Vagina (tissue), 2 donors: ENCODE results near the gene ZNF423. TPM values are rescaled to one million over a fixed set of nuclear protein-coding genes. Genes with fewer than 3 reads are reported as not detected.

Experiments used
- DNase-seq, 2 donors: peaks; one replicate each; pipeline ENCODE4 v3.0.0-alpha.2; 2017; ENCODE audit errors: extremely low spot score in 2 of 2
- H3K27ac ChIP-seq: fragments of 200-600 bp; sonication (generic); one replicate; pipeline ENCODE4 v1.5.1; 2019
- H3K27me3 ChIP-seq: fragments of 200-600 bp; sonication (generic); one replicate; pipeline ENCODE4 v1.5.1; 2019
- H3K36me3 ChIP-seq, 2 donors: fragments of 200-600 bp; sonication (generic); one replicate each; pipeline ENCODE4 v1.5.1; 2017 to 2019
- H3K4me1 ChIP-seq: fragments of 200-600 bp; sonication (generic); one replicate; pipeline ENCODE4 v1.5.1; 2019
- H3K4me3 ChIP-seq, 2 donors: fragments of 200-600 bp; sonication (generic); 1 replicate in 1 of 2; 2 replicates in 1 of 2; pipeline ENCODE4 v1.5.1; 2016 to 2019
- H3K9me3 ChIP-seq: fragments of 200-600 bp; sonication (generic); one replicate; pipeline ENCODE4 v1.5.1; 2019
- CTCF ChIP-seq, 3 experiments: fragments of 450-650 bp in 2 of 3; fragments of 200-600 bp in 1 of 3; sonication (generic) in 1 of 3; IDR thresholded peaks; one replicate each; pipeline ENCODE4 v1.5.1; 2017 to 2019; ENCODE audit warnings: antibody characterized with exemption in 3 of 3, mild to moderate bottlenecking in 2 of 3, moderate library complexity in 2 of 3
- POLR2A ChIP-seq, 2 donors: fragments of 450-650 bp; IDR thresholded peaks; one replicate each; pipeline ENCODE4 v1.6.1; 2017; ENCODE audit warnings: antibody characterized with exemption in 2 of 2, mild to moderate bottlenecking in 2 of 2, moderate library complexity in 2 of 2
- POLR2AphosphoS5 ChIP-seq, 2 donors: sonication (generic); formaldehyde crosslinking; IDR thresholded peaks; one replicate each; pipeline ENCODE4 v1.9.0; 2017; ENCODE audit warnings: antibody characterized with exemption in 2 of 2, mild to moderate bottlenecking in 2 of 2, low read depth in 1 of 2; ENCODE audit not compliant: insufficient read depth in 1 of 2
- intact Hi-C: fragments of 100-400 bp; cut with DNase I; formaldehyde crosslinking; loops from one replicate; pipeline ENCODE4 v1.15.1; 2023
- total RNA-seq: library from RNA; depleted of rRNA; stranded (reverse); fragments of >200 nt; gene quantifications from one replicate; pipeline ENCODE4 v1.2.3, GENCODE V29; 2016

ZNF423 gene
- total RNA-seq, 1 donor from 2014 or later, result 10.3 TPM

GRCh38 chr16:49659356-49659755 lies 196.6 kb downstream of the ZNF423 start:
- H3K27me3 ChIP-seq, result no peaks in the 10 kb centered on the region
- intact Hi-C loops, result no loop called here
- H3K4me1 ChIP-seq, result peaks cover 25% of the 10 kb centered on the region
- H3K27ac ChIP-seq, result no peak overlapping the region
- H3K4me3 ChIP-seq, result no peak overlapping the region
- H3K36me3 ChIP-seq, result no peaks in the 10 kb centered on the region
- no peaks in the 10 kb centered on the region for H3K9me3 ChIP-seq
- DNase-seq, result no peak
- no peak for TF ChIP-seq POLR2AphosphoS5 (IDR thresholded peaks at IDR 0.05; ENCODE audit: insufficient read depth in 1 of 2, low read depth in 1 of 2)
- no peak for TF ChIP-seq CTCF (IDR thresholded peaks at IDR 0.05)
- no peak for TF ChIP-seq POLR2A (IDR thresholded peaks at IDR 0.05)

- intact Hi-C loops, result no loop called here
- Histone ChIP-seq H3K4me3 (no peak overlapping the region), H3K36me3 (no peaks in the 10 kb centered on the region), H3K9me3 (no peaks in the 10 kb centered on the region), H3K27ac (no peak overlapping the region), H3K27me3 (no peaks in the 10 kb centered on the region), H3K4me1 (peaks cover 19% of the 10 kb centered on the region)
- no peak for TF ChIP-seq CTCF (IDR thresholded peaks at IDR 0.05)
- no peak for TF ChIP-seq POLR2A (IDR thresholded peaks at IDR 0.05)
- no peak for TF ChIP-seq POLR2AphosphoS5 (IDR thresholded peaks at IDR 0.05; ENCODE audit: insufficient read depth in 1 of 2, low read depth in 1 of 2)
- no peak for DNase-seq
Measured at GRCh38 chr16:49658531-49658930, 197.4 kb downstream of the ZNF423 start.

GRCh38 chr16:49657736-49658465 lies 198.0 kb downstream of the ZNF423 start:
- no peaks in the 10 kb centered on the region for H3K9me3 ChIP-seq
- no peak for DNase-seq
- no peak overlapping the region for H3K27ac ChIP-seq
- no peaks in the 10 kb centered on the region for H3K27me3 ChIP-seq
- H3K4me3 ChIP-seq, result no peak overlapping the region
- no peak for TF ChIP-seq CTCF (IDR thresholded peaks at IDR 0.05)
- no peak for TF ChIP-seq POLR2AphosphoS5 (IDR thresholded peaks at IDR 0.05; ENCODE audit: insufficient read depth in 1 of 2, low read depth in 1 of 2)
- TF ChIP-seq POLR2A (IDR thresholded peaks at IDR 0.05), result no peak
- H3K36me3 ChIP-seq, result no peaks in the 10 kb centered on the region
- H3K4me1 ChIP-seq, result peaks cover 19% of the 10 kb centered on the region
- intact Hi-C loops, result no loop called here

GRCh38 chr16:49654425-49654824 lies 201.5 kb downstream of the ZNF423 start:
- intact Hi-C loops, result no loop called here
- Histone ChIP-seq H3K4me1 (peaks cover 12% of the 10 kb centered on the region), H3K36me3 (no peaks in the 10 kb centered on the region), H3K27ac (no peak overlapping the region), H3K9me3 (no peaks in the 10 kb centered on the region), H3K4me3 (no peak overlapping the region), H3K27me3 (no peaks in the 10 kb centered on the region)
- DNase-seq, result no peak
- no peak for TF ChIP-seq POLR2AphosphoS5 (IDR thresholded peaks at IDR 0.05; ENCODE audit: insufficient read depth in 1 of 2, low read depth in 1 of 2)
- no peak for TF ChIP-seq CTCF (IDR thresholded peaks at IDR 0.05)
- no peak for TF ChIP-seq POLR2A (IDR thresholded peaks at IDR 0.05)

GRCh38 chr16:49653577-49653976 lies 202.3 kb downstream of the ZNF423 start:
- DNase-seq, result no peak
- intact Hi-C loops, result no loop called here
- Histone ChIP-seq H3K27ac (peak overlapping the region; percentile 80), H3K4me1 (peaks cover 12% of the 10 kb centered on the region), H3K9me3 (no peaks in the 10 kb centered on the region), H3K4me3 (no peak overlapping the region), H3K36me3 (no peaks in the 10 kb centered on the region), H3K27me3 (no peaks in the 10 kb centered on the region)
- TF ChIP-seq POLR2AphosphoS5 (IDR thresholded peaks at IDR 0.05; ENCODE audit: insufficient read depth in 1 of 2, low read depth in 1 of 2), result no peak
- no peak for TF ChIP-seq POLR2A (IDR thresholded peaks at IDR 0.05)
- no peak for TF ChIP-seq CTCF (IDR thresholded peaks at IDR 0.05)
